OCI-M2 (cell line): ENCODE measurements around the gene CHD3.
"Not testable (repeated sequence)": the region's sequence is repeated elsewhere in the genome, so short reads cannot be mapped to it uniquely, and the experiment has no call there.

Experiments
- DNase-seq: peaks from one replicate; lab custom pipeline; 2025; ENCODE audit not compliant: unreplicated experiment; lab: John Stamatoyannopoulos, UW

The CHD3 gene

DNA sequence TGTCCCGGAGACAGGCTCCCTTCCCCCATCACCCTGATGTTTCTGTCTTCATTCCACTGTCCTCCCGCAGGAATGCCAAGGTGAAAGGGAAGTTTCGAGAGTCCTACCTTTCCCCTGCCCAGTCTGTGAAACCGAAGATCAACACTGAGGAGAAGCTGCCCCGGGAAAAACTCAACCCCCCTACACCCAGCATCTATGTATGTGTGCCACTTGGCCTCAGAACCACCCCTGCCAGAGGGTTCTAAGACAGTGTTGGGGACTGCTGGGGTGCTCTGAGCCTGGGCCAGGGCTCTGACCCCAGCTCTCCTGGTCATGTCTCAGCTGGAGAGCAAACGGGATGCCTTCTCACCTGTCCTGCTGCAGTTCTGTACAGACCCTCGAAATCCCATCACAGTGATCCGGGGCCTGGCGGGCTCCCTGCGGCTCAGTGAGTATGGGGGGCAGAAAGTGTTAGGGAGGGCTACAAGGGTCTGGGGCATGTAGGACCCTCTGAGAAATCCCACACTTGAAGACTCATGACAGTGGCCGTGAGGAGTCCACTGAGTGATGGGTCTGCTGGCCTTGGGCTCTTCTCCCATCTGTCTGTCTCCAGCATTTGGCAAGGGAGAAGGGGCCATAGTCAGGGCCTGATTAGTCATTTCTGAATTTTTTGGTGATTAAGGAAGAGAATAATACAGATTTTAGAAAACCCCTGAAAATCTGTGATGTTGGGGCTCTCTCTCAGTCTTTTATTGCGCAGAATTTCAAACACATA lies 38.7 kb upstream of the CHD3 start:
- DNase-seq: no peak

DNA sequence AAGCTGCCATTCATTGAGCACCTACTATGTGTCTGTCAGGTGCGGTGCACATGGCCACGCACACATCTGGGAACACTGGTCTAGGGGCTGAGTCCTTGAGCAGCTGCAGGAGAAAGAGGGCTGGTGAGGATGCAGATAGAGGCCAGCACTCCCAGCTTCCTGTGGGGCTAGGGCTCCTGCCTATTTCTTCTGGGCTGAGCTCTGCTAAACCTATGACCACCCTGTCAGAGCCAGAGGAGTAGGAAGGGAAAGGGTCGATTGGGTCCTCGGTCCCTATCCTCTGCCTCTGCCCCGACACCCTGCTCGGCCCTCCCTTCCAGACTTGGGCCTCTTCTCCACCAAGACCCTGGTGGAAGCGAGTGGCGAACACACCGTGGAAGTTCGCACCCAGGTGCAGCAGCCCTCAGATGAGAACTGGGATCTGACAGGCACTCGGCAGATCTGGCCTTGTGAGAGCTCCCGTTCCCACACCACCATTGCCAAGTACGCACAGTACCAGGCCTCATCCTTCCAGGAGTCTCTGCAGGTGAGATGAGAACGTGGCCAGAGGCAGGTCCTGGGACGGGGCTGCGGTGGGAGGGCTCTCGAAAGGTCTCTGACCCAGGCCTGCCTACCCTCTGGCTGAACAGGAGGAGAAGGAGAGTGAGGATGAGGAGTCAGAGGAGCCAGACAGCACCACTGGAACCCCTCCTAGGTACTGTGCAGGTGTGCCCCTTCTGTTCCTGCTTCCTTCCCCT lies 37.7 kb upstream of the CHD3 start:
- no peak for DNase-seq

DNA sequence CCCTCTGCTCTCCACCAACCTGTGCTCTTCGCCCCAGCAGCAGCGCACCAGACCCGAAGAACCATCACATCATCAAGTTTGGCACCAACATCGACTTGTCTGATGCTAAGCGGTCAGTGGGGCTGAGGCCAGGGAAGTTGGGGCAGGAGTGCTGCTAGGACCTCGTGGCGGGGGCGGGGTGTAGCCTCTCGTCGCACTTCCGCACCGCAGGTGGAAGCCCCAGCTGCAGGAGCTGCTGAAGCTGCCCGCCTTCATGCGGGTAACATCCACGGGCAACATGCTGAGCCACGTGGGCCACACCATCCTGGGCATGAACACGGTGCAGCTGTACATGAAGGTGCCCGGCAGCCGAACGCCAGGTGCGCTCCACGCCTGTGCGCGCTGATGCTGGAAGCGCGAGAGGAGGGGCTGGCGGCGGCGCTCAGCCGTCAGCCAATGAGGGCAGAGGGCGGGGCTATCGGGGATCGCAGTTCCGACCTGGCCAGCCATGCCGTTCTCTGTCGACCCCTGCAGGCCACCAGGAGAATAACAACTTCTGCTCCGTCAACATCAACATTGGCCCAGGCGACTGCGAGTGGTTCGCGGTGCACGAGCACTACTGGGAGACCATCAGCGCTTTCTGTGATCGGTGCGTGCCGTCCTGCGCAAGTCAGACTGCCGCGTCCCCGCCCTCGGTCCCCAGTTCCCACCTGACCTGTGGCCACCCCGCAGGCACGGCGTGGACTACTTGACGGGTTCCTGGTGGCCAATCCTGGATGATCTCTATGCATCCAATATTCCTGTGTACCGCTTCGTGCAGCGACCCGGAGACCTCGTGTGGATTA lies 36.9 kb upstream of the CHD3 start:
- DNase-seq: no peak

DNA sequence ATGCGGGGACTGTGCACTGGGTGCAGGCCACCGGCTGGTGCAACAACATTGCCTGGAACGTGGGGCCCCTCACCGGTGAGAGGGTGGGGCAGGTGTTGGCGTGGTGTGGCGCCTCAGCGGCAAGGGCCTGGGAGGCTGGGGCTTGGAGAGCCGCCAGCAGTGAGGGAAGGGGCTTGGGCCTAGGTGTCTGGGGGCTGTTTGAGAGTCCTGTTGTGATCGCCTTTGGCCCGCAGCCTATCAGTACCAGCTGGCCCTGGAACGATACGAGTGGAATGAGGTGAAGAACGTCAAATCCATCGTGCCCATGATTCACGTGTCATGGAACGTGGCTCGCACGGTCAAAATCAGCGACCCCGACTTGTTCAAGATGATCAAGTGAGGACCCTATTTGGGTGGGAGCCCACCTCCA lies 36.3 kb upstream of the CHD3 start:
- no peak for DNase-seq

DNA sequence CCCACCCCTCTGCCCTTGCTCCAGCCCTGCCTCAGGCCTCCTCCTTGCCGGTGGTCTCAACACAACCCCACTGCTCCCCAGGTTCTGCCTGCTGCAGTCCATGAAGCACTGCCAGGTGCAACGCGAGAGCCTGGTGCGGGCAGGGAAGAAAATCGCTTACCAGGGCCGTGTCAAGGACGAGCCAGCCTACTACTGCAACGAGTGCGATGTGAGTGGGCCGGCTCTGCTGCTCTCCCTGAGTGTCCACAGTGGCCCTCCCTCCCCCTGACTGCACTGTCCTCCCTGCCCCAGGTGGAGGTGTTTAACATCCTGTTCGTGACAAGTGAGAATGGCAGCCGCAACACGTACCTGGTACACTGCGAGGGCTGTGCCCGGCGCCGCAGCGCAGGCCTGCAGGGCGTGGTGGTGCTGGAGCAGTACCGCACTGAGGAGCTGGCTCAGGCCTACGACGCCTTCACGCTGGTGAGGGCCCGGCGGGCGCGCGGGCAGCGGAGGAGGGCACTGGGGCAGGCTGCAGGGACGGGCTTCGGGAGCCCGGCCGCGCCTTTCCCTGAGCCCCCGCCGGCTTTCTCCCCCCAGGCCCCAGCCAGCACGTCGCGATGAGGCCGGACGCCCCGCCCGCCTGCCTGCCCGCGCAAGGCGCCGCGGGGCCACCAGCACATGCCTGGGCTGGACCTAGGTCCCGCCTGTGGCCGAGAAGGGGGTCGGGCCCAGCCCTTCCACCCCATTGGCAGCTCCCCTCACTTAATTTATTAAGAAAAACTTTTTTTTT lies 35.5 kb upstream of the CHD3 start:
- DNase-seq: no peak

DNA sequence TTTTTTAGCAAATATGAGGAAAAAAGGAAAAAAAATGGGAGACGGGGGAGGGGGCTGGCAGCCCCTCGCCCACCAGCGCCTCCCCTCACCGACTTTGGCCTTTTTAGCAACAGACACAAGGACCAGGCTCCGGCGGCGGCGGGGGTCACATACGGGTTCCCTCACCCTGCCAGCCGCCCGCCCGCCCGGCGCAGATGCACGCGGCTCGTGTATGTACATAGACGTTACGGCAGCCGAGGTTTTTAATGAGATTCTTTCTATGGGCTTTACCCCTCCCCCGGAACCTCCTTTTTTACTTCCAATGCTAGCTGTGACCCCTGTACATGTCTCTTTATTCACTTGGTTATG lies 34.9 kb upstream of the CHD3 start:
- no peak for DNase-seq

DNA sequence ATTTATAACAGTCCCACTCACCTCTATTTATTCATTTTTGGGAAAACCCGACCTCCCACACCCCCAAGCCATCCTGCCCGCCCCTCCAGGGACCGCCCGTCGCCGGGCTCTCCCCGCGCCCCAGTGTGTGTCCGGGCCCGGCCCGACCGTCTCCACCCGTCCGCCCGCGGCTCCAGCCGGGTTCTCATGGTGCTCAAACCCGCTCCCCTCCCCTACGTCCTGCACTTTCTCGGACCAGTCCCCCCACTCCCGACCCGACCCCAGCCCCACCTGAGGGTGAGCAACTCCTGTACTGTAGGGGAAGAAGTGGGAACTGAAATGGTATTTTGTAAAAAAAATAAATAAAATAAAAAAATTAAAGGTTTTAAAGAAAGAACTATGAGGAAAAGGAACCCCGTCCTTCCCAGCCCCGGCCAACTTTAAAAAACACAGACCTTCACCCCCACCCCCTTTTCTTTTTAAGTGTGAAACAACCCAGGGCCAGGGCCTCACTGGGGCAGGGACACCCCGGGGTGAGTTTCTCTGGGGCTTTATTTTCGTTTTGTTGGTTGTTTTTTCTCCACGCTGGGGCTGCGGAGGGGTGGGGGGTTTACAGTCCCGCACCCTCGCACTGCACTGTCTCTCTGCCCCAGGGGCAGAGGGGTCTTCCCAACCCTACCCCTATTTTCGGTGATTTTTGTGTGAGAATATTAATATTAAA lies 34.4 kb upstream of the CHD3 start:
- DNase-seq: no peak

DNA sequence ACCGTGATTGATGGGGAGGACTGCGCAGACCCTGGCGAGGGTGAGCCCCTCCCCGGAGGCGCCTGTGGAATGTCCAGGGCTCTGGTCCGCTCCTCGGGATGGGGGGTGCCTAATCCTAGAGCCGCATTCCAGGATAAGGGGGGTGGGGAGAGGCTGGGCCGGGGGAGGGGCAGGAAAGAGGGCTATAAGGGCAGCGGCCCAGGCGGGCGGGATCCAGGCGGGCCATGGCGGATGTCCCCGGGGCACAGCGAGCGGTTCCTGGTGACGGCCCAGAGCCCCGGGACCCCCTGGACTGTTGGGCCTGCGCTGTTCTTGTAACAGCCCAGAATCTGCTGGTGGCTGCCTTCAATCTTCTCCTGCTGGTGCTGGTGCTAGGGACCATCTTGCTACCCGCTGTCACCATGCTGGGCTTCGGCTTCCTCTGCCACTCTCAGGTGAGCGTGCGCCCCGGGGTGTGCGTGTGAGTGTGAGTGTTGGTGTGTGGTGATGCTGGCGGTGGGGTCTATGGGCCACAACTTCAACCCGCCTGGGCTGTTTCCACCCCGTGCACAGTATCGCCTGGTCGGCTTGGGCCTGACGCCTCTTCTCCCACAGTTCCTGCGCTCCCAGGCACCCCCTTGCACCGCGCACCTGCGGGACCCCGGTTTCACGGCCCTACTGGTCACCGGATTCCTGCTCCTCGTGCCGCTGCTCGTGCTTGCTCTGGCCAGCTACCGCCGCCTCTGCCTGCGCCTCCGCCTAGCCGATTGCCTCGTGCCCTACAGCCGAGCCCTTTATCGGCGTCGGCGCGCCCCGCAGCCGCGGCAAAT lies 33.5 kb upstream of the CHD3 start, which contains the start of gene TMEM88:
Gene TMEM88, plus strand, starts transcription at position 216 of the 809 bp plus-strand sequence. Its CDS starts 9 bp downstream, at position 225.
- DNase-seq: no peak

DNA sequence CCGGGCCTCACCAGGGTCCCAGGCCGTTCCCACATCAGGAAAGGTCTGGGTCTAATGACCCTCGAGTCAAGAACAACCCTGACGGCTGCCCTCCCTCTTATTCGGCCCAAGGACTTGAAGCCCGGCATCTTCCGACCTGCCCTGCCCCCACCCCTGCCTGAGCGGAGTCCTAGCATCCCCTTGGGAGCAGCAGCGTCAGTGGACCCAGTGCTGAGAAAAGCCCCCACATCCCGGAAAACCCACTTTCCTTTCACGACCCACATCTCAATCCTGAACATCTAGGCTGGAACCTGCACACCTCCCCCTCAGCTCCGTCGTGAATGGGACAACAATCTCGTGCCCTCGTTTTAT lies 33.0 kb upstream of the CHD3 start:
- no peak for DNase-seq

DNA sequence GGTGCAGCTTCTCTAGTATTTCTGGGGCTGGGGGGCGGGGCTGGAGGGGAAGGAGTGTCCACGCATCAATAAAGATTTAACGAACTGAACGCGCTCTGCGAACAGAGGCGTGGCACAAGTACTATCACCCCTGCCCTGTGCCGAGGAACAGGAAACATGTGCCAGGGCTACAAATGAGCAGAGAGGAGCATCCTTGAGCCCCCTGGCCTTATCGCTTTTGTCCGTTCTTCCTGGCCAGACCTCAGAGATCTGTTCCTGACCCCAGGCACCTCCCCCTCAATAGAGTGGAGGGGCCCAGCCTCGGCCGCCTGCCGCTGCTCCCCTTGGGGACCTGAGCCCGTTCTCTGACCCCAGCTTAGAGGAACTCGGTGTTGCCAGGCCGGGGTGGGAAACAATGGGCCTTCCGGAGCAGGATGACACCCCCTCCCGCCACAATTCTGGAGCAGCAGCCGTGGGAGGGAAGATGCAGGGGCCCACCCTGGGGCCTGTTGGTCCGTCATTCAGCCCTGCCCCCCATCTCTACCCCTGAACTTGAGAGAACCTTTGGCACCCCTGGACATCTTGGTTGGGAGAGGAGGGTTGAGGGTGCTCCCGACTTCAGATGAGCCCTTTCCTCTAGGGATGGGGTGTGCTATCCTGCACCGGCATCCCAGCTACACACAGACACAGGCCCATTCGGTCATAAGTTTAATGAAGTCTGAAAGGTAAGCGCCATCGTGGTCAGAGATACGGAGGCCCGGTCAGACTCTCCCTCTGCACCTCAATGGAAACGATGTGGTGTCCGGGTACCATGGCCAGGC lies 32.4 kb upstream of the CHD3 start:
- peak; percentile 55 for DNase-seq

DNA sequence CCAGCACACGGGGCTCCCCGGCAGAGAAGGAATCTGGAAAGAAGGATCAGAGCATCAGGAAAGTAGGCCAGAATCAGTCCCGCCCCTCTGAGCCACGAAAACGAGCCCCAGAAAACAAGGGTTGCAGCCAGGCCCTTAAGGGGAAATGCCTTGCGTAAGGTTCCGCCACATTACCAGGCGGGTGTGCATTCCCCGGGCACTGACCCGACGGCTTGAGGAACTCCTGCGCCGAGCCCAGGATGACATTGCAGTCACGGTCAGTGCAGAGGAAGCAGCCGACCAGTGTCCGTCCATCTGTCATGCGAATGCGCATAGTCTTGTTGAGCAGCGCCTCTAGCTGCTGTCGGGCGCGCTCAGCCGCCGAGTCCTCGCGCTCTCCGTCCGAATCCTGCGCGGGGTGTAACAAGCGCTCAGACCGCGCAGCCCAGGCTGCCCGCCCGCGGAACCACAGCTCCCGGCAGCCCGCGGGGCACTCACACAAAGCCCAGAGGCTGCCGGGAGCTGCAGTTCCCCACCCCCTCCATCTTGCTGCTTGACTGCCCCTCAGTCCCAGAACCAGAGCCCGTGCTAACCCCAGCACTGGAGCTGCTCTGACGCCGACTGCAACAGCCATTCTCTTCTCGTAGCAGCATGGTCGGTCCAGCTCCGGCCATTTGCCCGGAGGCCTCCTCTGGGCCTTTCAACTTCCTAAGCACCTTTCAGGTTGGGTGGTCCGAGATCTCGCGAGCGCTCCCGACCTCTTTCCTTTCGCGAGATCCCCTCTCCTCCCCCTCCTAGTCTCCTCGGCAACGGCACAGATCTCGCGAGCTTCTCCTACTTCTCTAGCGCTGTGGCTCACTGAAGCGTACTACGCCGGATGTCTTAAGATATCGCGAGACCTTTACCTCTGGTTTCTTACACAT lies 31.5 kb upstream of the CHD3 start, which contains the start of gene NAA38:
Gene NAA38, minus strand, starts transcription at position 749 of the 902 bp plus-strand sequence. Its CDS starts 96 bp downstream, at position 653.
- DNase-seq: peak; percentile 93

DNA sequence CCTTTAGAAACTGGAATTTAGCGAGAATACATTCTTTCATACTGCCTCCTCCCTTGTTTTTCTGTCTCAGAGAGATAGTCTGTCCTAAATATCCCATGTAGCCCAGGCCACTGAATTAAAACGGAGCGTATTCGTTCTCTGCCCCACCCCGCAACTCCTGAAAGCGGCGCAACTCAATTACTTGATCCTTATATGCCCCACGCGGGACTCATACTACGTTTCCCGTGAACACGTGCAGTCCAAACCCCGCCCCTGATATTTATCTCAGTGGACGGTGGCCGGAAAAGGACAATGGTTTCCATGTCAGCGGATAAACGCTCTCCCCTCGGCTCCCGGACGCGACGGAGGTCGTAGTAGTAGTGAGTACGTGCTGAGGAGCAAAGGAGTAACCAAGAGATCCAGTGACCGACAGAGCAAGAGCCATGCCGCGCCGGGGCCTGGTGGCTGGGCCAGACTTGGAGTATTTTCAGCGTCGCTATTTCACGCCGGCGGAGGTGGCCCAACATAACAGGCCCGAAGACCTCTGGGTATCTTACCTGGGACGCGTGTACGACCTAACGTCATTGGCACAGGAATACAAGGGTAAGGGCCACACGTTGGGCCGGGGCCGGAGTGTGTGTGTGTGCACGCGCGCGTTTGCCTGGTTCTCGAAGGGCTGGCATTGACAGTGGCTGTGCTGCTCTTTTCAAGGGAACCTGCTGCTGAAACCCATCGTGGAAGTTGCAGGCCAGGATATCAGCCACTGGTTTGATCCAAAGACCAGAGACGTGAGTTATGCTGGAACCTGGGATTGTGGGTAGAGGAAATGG lies 30.7 kb upstream of the CHD3 start, which contains the start of gene CYB5D1:
Gene CYB5D1, plus strand, starts transcription at position 291 of the 809 bp plus-strand sequence. Its CDS starts 132 bp downstream, at position 423.
- peak; percentile 93 for DNase-seq

DNA sequence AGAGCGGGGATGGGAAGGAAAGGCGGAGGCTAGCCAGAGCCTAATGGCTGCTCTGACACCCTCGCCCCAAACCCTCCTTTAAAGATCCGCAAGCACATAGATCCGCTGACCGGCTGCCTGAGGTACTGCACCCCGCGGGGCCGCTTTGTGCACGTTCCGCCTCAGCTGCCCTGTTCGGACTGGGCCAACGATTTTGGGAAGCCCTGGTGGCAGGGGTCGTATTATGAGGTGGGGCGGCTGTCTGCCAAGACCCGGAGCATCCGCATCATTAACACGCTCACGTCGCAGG lies 30.1 kb upstream of the CHD3 start:
- DNase-seq: no peak

DNA sequence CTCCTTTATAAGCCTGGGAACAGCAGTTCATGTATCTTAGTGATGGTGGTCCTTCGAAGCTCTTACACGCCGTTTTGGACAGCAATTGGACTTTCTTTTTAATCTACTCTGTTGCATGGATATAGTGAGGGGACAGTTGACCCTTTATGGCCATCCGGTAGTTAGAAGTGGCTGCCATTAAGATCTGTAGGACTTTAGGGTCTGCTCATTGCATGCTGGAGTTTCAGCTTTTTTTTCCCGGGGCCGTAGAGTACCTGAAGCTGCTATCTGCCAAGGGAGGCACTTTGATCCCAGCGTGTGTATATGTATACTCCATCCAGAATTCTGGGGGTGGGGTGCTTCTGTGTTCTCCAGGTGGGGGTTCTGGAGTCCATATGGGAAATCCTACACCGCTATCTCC lies 29.6 kb upstream of the CHD3 start:
- DNase-seq: no peak

DNA sequence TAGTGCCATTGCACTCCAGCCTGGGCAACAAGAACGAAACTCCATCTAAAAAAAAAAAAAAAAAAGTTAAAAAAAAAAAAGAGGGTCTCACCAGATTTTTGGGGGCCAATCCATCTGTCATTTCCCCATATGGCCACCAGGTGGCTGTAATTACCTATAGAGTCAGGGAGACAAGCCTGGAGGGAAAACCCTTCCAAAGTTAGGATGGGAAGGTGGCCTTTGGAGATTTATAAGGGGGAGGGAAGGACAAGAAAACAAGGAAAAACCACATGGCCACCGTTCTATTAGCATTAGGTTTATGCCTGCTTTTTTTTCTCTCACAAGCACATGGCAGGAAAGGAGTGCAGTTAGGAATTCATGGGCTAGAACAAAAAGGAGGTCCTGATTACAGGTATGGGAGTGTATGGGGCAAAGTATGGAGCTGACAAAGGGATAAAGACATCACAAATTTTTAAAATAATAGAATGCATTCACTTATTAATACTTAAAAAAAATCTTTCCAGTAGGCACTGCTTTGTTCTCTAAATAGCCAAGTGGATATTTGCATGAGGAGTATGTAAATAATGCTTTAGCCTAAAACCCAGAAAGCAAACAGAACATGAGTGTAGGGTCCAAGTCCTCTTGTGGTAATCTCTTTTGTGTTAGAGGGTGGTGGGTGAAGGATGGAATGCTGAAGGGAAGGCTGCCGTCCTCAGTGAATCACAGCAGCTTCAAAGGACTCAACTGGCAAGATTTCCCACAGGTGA lies 25.7 kb upstream of the CHD3 start:
- no peak for DNase-seq

DNA sequence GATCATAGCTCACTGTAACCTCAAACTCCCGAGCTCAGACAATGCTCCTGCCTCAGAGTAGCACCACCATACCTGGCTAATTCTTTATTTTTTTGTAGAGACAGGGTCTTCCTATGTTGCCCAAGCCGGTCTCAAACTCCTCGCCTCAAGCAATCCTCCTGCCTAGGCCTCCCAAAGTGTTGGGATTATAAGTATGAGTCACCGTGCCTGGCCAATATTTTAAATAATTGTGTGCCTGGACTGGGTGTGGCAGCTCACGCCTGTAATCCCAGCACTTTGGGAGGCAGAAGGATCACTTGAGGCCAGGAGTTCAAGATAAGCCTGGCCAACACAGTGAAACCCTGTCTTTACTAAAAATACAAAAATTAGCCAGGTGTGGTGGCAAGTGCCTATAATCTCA lies 24.2 kb upstream of the CHD3 start:
- DNase-seq: not testable (repeated sequence)
